Mesenchymal stem cell (in vitro differentiated cells and primary cell): ENCODE data around the gene CRPPA.

Experiments used
- DNase-seq: peaks from one replicate; pipeline ENCODE4 v3.0.0-alpha.2; 2013
- H2AFZ ChIP-seq: one replicate; pipeline ENCODE4 v1.6.1; 2013; ENCODE audit warnings: low read depth, mild to moderate bottlenecking, control low read depth, inconsistent platforms, low read length, moderate library complexity
- H2AK5ac ChIP-seq: 2 replicates; pipeline ENCODE4 v1.6.1; 2013; ENCODE audit warnings: low read length, moderate library complexity, mild to moderate bottlenecking, inconsistent platforms; ENCODE audit not compliant: severe bottlenecking
- H2BK120ac ChIP-seq: one replicate; pipeline ENCODE4 v1.6.1; 2013; ENCODE audit warnings: low read depth, mild to moderate bottlenecking, inconsistent platforms, low read length, moderate library complexity
- H2BK12ac ChIP-seq, 2 experiments: one replicate each; pipeline ENCODE4 v1.6.1; 2013; ENCODE audit warnings: inconsistent platforms in 2 of 2, low read length in 2 of 2, mild to moderate bottlenecking in 2 of 2, moderate library complexity in 2 of 2, control low read depth in 1 of 2
- H2BK15ac ChIP-seq: one replicate; pipeline ENCODE4 v1.6.1; 2013; ENCODE audit warnings: mild to moderate bottlenecking, low read depth, inconsistent platforms; ENCODE audit not compliant: poor library complexity, severe bottlenecking
- H2BK5ac ChIP-seq: 2 replicates; pipeline ENCODE4 v1.6.1; 2013; ENCODE audit warnings: low read depth, mild to moderate bottlenecking, low read length, control low read depth, inconsistent platforms; ENCODE audit not compliant: poor library complexity, severe bottlenecking
- H3K14ac ChIP-seq, 2 experiments: one replicate each; pipeline ENCODE4 v1.6.1; 2013; ENCODE audit warnings: inconsistent platforms in 2 of 2, low read length in 2 of 2, control low read depth in 1 of 2, mild to moderate bottlenecking in 1 of 2, moderate library complexity in 1 of 2
- H3K18ac ChIP-seq, 2 experiments: one replicate each; pipeline ENCODE4 v1.6.1; 2013; ENCODE audit warnings: inconsistent platforms in 2 of 2, low read length in 2 of 2, control low read depth in 1 of 2, low read depth in 1 of 2, mild to moderate bottlenecking in 1 of 2
- H3K23ac ChIP-seq, 2 experiments: one replicate each; pipeline ENCODE4 v1.6.1; 2013; ENCODE audit warnings: inconsistent platforms in 2 of 2, low read length in 2 of 2, mild to moderate bottlenecking in 2 of 2, moderate library complexity in 2 of 2, control low read depth in 1 of 2
- H3K27ac ChIP-seq: 2 replicates; pipeline ENCODE4 v1.5.1; 2013; ENCODE audit warnings: mild to moderate bottlenecking, moderate library complexity, low read length, control low read depth, inconsistent platforms; ENCODE audit not compliant: poor library complexity, severe bottlenecking
- H3K27me3 ChIP-seq, 2 experiments: 2 replicates each; pipeline versions ENCODE4 v1.6.1 to v1.7.0; 2013; ENCODE audit warnings: low read length in 2 of 2, mild to moderate bottlenecking in 2 of 2, moderate library complexity in 2 of 2, control low read depth in 1 of 2, inconsistent platforms in 1 of 2; ENCODE audit not compliant: control insufficient read depth in 1 of 2, insufficient read depth in 1 of 2
- H3K36me3 ChIP-seq, 2 experiments: 2 replicates each; pipeline versions ENCODE4 v1.6.1 to v1.7.0; 2013; ENCODE audit warnings: low read length in 2 of 2, control low read depth in 1 of 2, inconsistent platforms in 1 of 2, low read depth in 1 of 2, mild to moderate bottlenecking in 1 of 2; ENCODE audit not compliant: insufficient read depth in 2 of 2, control insufficient read depth in 1 of 2
- H3K4ac ChIP-seq, 2 experiments: one replicate each; pipeline ENCODE4 v1.6.1; 2013; ENCODE audit warnings: inconsistent platforms in 2 of 2, low read length in 2 of 2, mild to moderate bottlenecking in 2 of 2, moderate library complexity in 2 of 2, control low read depth in 1 of 2, low read depth in 1 of 2
- H3K4me1 ChIP-seq: 2 replicates; pipeline ENCODE4 v1.6.1; 2013; ENCODE audit warnings: low read depth, low read length, control low read depth; ENCODE audit not compliant: control insufficient read depth, insufficient read depth
- H3K4me2 ChIP-seq: 2 replicates; pipeline ENCODE4 v1.6.1; 2013; ENCODE audit warnings: low read length, mild to moderate bottlenecking, inconsistent platforms; ENCODE audit not compliant: poor library complexity, severe bottlenecking
- H3K4me3 ChIP-seq, 2 experiments: 2 replicates each; pipeline versions ENCODE4 v1.5.1 to v1.7.0; 2013; ENCODE audit warnings: low read length in 2 of 2, mild to moderate bottlenecking in 2 of 2, control low read depth in 1 of 2, low read depth in 1 of 2; ENCODE audit not compliant: insufficient read depth in 1 of 2
- H3K79me1 ChIP-seq: replicated peaks from 2 replicates; pipeline ENCODE4 v1.6.1; 2013; ENCODE audit warnings: mild to moderate bottlenecking, control low read depth, low read length, inconsistent platforms; ENCODE audit not compliant: poor library complexity, severe bottlenecking
- H3K9ac ChIP-seq: 2 replicates; pipeline ENCODE4 v1.7.0; 2013; ENCODE audit warnings: mild to moderate bottlenecking, low read length, moderate library complexity
- H3K9me3 ChIP-seq: 2 replicates; pipeline ENCODE4 v1.7.0; 2013; ENCODE audit warnings: mild to moderate bottlenecking, low read length; ENCODE audit not compliant: control insufficient read depth
- H4K8ac ChIP-seq: one replicate; pipeline ENCODE4 v1.6.1; 2013; ENCODE audit warnings: inconsistent platforms, mild to moderate bottlenecking, low read length, moderate library complexity
- H4K91ac ChIP-seq: one replicate; pipeline ENCODE4 v1.6.1; 2013; ENCODE audit warnings: mild to moderate bottlenecking, low read length, inconsistent platforms
- WGBS: methylation state at CpG from one replicate; pipeline ENCODE4 v1.1.7; 2013; ENCODE audit warnings: mixed read lengths; 5-methylcytosine and 5-hydroxymethylcytosine counted together

Gene CRPPA

GRCh38 chr7:16420649-16421332 lies 547 bp downstream of the CRPPA start:
- H3K4ac ChIP-seq = peak overlapping the region; percentile 92 to 99
- H2AFZ ChIP-seq = peak overlapping the region; percentile 89
- H2BK5ac ChIP-seq = peak overlapping the region; percentile 100
- H2AK5ac ChIP-seq = peak overlapping the region; percentile 61
- H3K23ac ChIP-seq = peak overlapping the region in 1 of 2 experiments; percentile 99
- no peaks in the 10 kb centered on the region for H3K36me3 ChIP-seq
- no peaks in the 10 kb centered on the region for H3K27me3 ChIP-seq
- peak; percentile 89 for DNase-seq
- H3K79me1 ChIP-seq = peaks cover 11% of the 10 kb centered on the region
- H2BK120ac ChIP-seq = peak overlapping the region; percentile 99
- peak overlapping the region; percentile 96 to 98 for H3K18ac ChIP-seq
- WGBS = under 1% methylated on average over 45 of the region's 56 CpGs
- H2BK12ac ChIP-seq = peak overlapping the region in 1 of 2 experiments; percentile 37
- H2BK15ac ChIP-seq = peak overlapping the region; percentile 96
- H3K4me1 ChIP-seq = peaks cover 13% of the 10 kb centered on the region
- peak overlapping the region; percentile 94 for H3K27ac ChIP-seq
- peak overlapping the region; percentile 100 for H4K8ac ChIP-seq
- peak overlapping the region; percentile 91 for H3K9ac ChIP-seq
- H3K9me3 ChIP-seq = no peaks in the 10 kb centered on the region
- peak overlapping the region; percentile 88 for H3K4me2 ChIP-seq
- H4K91ac ChIP-seq = peak overlapping the region; percentile 99
- H3K4me3 ChIP-seq = peak overlapping the region; percentile 65 to 82
- peak overlapping the region; percentile 59 to 96 for H3K14ac ChIP-seq

GRCh38 chr7:16420329-16420648 lies 1.0 kb downstream of the CRPPA start:
- 13% methylated on average over 3 of the region's 3 CpGs for WGBS
- Histone ChIP-seq H3K4me3 (peak overlapping the region in 1 of 2 experiments; percentile 82), H3K18ac (peak overlapping the region in 1 of 2 experiments; percentile 35)

DNA sequence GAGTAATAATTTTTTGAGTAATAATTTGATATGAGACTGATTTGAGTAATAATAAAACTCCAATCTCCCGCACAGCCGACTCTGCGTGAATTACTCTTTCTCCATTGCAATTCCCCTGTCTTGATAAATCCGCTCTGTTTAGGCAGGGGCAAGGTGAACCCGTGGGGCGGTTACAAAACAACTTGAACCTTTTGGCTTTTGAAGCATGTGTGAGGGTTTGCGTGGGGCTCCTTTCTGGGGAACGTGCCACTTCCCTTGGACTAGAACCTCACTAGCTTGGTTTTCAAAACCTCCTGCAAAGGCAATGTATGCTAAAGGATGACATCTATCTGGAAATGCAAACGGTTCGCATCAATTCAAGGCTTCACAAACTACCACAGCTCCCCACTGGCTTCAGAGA lies 1.5 kb downstream of the CRPPA start:
- Histone ChIP-seq H3K9me3 (no peaks in the 10 kb centered on the region), H3K4ac (peak overlapping the region in 1 of 2 experiments; percentile 49), H3K23ac (no peak overlapping the region), H3K27ac (peak overlapping the region; percentile 94), H2BK120ac (no peak overlapping the region), H3K36me3 (no peaks in the 10 kb centered on the region), H3K18ac (peak overlapping the region in 1 of 2 experiments; percentile 35), H3K4me3 (peak overlapping the region in 1 of 2 experiments; percentile 82), H3K14ac (no peak overlapping the region), H2BK5ac (no peak overlapping the region), H4K8ac (peak overlapping the region; percentile 14), H3K27me3 (no peaks in the 10 kb centered on the region), H3K4me1 (peaks cover 13% of the 10 kb centered on the region), H4K91ac (peak overlapping the region; percentile 29), H2AFZ (no peak overlapping the region), H3K9ac (peak overlapping the region; percentile 91), H2AK5ac (peak overlapping the region; percentile 74), H3K4me2 (peak overlapping the region; percentile 37), H2BK12ac (no peak overlapping the region), H2BK15ac (no peak overlapping the region), H3K79me1 (peaks cover 11% of the 10 kb centered on the region)
- DNase-seq = no peak
- 89% methylated on average over 10 of the region's 10 CpGs for WGBS

More at GRCh38 chr7:16420329-16420648, 1.0 kb downstream of the CRPPA start:
- H2AFZ ChIP-seq = peak overlapping the region; percentile 1
- no peak overlapping the region for H2BK5ac ChIP-seq
- peak overlapping the region; percentile 91 for H3K9ac ChIP-seq
- no peak overlapping the region for H3K14ac ChIP-seq
- H3K79me1 ChIP-seq = peaks cover 11% of the 10 kb centered on the region
- DNase-seq = no peak
- H4K91ac ChIP-seq = no peak overlapping the region
- H4K8ac ChIP-seq = no peak overlapping the region
- peak overlapping the region; percentile 94 for H3K27ac ChIP-seq
- no peak overlapping the region for H3K23ac ChIP-seq
- H2BK120ac ChIP-seq = no peak overlapping the region
- H3K36me3 ChIP-seq = no peaks in the 10 kb centered on the region
- H3K9me3 ChIP-seq = no peaks in the 10 kb centered on the region
- H2BK12ac ChIP-seq = no peak overlapping the region
- H3K4me1 ChIP-seq = peaks cover 13% of the 10 kb centered on the region
- H2BK15ac ChIP-seq = no peak overlapping the region
- H3K4me2 ChIP-seq = peak overlapping the region; percentile 37
- no peaks in the 10 kb centered on the region for H3K27me3 ChIP-seq
- no peak overlapping the region for H2AK5ac ChIP-seq
- no peak overlapping the region for H3K4ac ChIP-seq

- Histone ChIP-seq H2AFZ (no peak overlapping the region), H2BK5ac (no peak overlapping the region), H2BK12ac (no peak overlapping the region), H4K8ac (no peak overlapping the region), H2BK15ac (no peak overlapping the region), H3K9me3 (no peaks in the 10 kb centered on the region), H3K79me1 (peaks cover 11% of the 10 kb centered on the region), H3K4me3 (no peak overlapping the region), H3K27ac (no peak overlapping the region), H4K91ac (no peak overlapping the region), H3K27me3 (no peaks in the 10 kb centered on the region), H3K14ac (no peak overlapping the region), H3K18ac (no peak overlapping the region), H3K36me3 (no peaks in the 10 kb centered on the region), H3K4ac (no peak overlapping the region), H3K4me2 (no peak overlapping the region), H3K4me1 (peaks cover 13% of the 10 kb centered on the region), H3K9ac (no peak overlapping the region), H2BK120ac (no peak overlapping the region), H3K23ac (no peak overlapping the region), H2AK5ac (no peak overlapping the region)
- 100% methylated on average over 1 of the region's 1 CpG for WGBS
- no peak for DNase-seq
Observed at GRCh38 chr7:16419126-16419525, 2.2 kb downstream of the CRPPA start.
